Hepatocyte (in vitro differentiated cells): ENCODE results near the gene CFAP99. TPM values are rescaled to one million over a fixed set of nuclear protein-coding genes. Genes with fewer than 3 reads are reported as not detected.

ENCODE experiments used
- DNase-seq: peaks from one replicate; pipeline ENCODE4 v3.0.0-alpha.2; 2016; ENCODE audit warnings: low spot score
- H2AFZ ChIP-seq: fragments of 200-600 bp; sonication (generic); 2 replicates; pipeline ENCODE4 v1.6.0; 2016; ENCODE audit warnings: antibody characterized with exemption, mild to moderate bottlenecking
- H3K27ac ChIP-seq: fragments of 200-600 bp; sonication (generic); 2 replicates; pipeline ENCODE4 v1.5.1; 2016; ENCODE audit warnings: mild to moderate bottlenecking
- H3K27me3 ChIP-seq: fragments of 200-600 bp; sonication (generic); 2 replicates; pipeline ENCODE4 v1.6.1; 2016
- H3K36me3 ChIP-seq: fragments of 200-600 bp; sonication (generic); replicated peaks from 2 replicates; pipeline ENCODE4 v1.5.1; 2016; ENCODE audit warnings: low read depth; ENCODE audit not compliant: insufficient read depth
- H3K4me1 ChIP-seq: fragments of 200-600 bp; sonication (generic); 2 replicates; pipeline ENCODE4 v1.5.1; 2016; ENCODE audit warnings: mild to moderate bottlenecking, moderate library complexity; ENCODE audit not compliant: insufficient read depth
- H3K4me2 ChIP-seq: fragments of 200-600 bp; sonication (generic); 2 replicates; pipeline ENCODE4 v1.6.0; 2016
- H3K4me3 ChIP-seq: fragments of 200-600 bp; sonication (generic); 2 replicates; pipeline ENCODE4 v1.5.1; 2016; ENCODE audit warnings: mild to moderate bottlenecking
- H3K79me2 ChIP-seq: fragments of 200-600 bp; sonication (generic); 2 replicates; pipeline ENCODE4 v1.6.0; 2017; ENCODE audit warnings: mild to moderate bottlenecking
- H3K9me2 ChIP-seq: fragments of 200-600 bp; sonication (generic); replicated peaks from 2 replicates; pipeline ENCODE4 v1.6.0; 2017; ENCODE audit warnings: mild to moderate bottlenecking; ENCODE audit not compliant: insufficient read depth
- H3K9me3 ChIP-seq: fragments of 200-600 bp; sonication (generic); 2 replicates; pipeline ENCODE4 v1.5.1; 2016; ENCODE audit warnings: low read depth, mild to moderate bottlenecking
- H4K20me1 ChIP-seq: fragments of 200-600 bp; sonication (generic); 2 replicates; pipeline ENCODE4 v1.6.0; 2016; ENCODE audit warnings: mild to moderate bottlenecking; ENCODE audit not compliant: insufficient read depth, poor library complexity, severe bottlenecking
- EZH2 ChIP-seq: fragments of 200-600 bp; sonication (generic); IDR thresholded peaks from 2 replicates; pipeline ENCODE4 v1.6.1; 2016; ENCODE audit warnings: antibody characterized with exemption, mild to moderate bottlenecking, borderline replicate concordance
- EZH2phosphoT487 ChIP-seq: fragments of 200-600 bp; sonication (generic); IDR thresholded peaks from one replicate; pipeline ENCODE4 v1.6.1; 2018; ENCODE audit warnings: antibody characterized with exemption, mild to moderate bottlenecking, low read depth, moderate library complexity; ENCODE audit not compliant: unreplicated experiment, severe bottlenecking
- WGBS: methylation state at CpG from one replicate; pipeline ENCODE4 v1.1.6; 2016; ENCODE audit warnings: low lambda C conversion rate; ENCODE audit errors: missing lambda C conversion rate; 5-methylcytosine and 5-hydroxymethylcytosine counted together
- polyA plus RNA-seq: library from polyadenylated mRNA; unstranded; fragments of >200 nt; fragmentation: Nextera tagmentation; extraction: Ambion mirVana; gene quantifications from 2 replicates; pipeline ENCODE4 v1.2.1, GENCODE V29; 2016
- total RNA-seq: library from RNA; depleted of rRNA; stranded (reverse); fragments of >200 nt; gene quantifications from 2 replicates; pipeline ENCODE4 v1.2.3, GENCODE V29; 2014
- TF ChIP-seq, protein P1 (sequence below): fragments of 200-600 bp; sonication (generic); IDR thresholded peaks from 2 replicates; pipeline ENCODE4 v1.5.1; 2016; ENCODE audit warnings: antibody characterized with exemption, mild to moderate bottlenecking; ENCODE audit not compliant: poor library complexity

The CFAP99 gene
- total and polyA plus RNA-seq, 2 experiments from 2014 or later = not detected

DNA sequence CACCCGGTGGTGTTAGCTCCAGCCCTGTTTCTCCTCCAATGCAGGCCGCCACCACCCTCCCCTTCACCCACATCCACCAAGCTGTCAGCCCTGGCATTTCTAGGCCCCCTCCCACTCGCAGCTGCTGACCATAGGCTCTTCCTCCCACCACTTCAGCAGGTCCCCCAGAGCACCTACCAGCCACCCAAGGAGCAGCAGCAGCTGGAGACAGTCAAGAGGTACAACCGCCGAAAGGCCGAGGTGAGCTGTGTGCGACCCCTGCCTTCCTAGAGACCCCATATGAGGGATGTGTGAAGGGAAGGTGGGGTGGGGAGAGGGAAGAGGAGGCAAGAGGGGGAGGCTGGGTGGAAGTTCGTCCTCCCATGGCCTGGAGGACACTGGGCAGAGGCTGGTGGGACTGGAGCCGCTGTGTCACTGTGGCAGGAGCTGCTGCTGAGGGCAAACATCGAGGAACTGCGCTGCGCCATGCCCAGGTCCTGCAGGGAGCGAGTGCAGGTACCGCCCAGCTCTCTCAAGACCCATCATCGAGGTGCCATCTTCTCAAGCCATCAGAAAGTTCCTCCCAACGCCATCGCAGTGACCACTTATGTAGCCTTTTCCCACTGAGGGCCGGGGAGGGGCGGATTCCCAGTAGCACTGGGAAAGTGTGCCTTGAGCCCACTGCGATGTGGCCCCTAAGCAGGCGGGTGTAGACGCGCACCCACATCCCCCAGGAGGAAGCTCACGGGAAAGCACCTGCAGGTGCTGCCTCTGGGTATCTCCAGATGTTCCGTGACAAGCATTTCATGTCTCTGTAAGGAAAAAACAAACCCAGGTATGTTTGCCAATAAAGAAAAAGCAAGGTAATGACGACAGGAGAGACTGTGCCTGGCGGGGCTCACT is 31.0 kb downstream of the CFAP99 start:
- H3K4me2 ChIP-seq = no peak overlapping the region
- TF ChIP-seq EZH2phosphoT487 (no peak), EZH2 (no peak)
- TF ChIP-seq, protein P1, sequence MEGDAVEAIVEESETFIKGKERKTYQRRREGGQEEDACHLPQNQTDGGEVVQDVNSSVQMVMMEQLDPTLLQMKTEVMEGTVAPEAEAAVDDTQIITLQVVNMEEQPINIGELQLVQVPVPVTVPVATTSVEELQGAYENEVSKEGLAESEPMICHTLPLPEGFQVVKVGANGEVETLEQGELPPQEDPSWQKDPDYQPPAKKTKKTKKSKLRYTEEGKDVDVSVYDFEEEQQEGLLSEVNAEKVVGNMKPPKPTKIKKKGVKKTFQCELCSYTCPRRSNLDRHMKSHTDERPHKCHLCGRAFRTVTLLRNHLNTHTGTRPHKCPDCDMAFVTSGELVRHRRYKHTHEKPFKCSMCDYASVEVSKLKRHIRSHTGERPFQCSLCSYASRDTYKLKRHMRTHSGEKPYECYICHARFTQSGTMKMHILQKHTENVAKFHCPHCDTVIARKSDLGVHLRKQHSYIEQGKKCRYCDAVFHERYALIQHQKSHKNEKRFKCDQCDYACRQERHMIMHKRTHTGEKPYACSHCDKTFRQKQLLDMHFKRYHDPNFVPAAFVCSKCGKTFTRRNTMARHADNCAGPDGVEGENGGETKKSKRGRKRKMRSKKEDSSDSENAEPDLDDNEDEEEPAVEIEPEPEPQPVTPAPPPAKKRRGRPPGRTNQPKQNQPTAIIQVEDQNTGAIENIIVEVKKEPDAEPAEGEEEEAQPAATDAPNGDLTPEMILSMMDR = no peak
- WGBS = 93% methylated on average over 26 of the region's 27 CpGs

DNA sequence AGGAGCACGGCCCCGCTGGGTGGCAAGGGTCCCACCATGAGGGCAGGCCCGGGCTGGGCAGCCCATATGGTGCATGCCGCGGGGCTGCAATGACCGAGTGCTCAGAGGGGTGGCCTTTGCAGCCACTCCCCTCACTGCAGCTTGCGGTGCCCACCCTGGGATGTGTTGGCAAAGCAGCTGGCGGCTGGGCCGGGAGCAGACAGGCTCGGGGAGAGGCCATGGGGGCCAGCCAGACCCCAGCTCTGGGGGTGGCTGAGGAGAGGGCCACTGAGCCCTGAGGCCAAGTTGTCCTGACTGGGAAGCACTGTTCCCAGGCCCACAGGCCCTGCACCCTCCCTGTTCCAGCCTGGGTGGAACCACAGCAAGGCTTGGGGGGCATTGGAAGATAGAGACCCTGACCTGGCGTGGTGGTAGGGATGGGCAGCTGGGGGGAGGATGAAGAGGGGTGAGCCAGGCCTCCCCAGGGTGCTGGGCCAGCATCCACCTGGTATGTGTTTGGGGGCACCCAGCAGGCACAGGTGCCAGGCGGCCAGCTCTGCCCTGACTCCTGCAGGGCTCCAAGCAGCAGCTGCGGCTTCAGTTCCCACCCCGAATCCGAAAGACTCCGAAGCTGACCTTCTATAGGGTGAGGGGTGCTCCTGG is 31.8 kb downstream of the CFAP99 start:
- Histone ChIP-seq H3K4me1 (no peaks in the 10 kb centered on the region), H2AFZ (no peak overlapping the region), H3K9me3 (no peaks in the 10 kb centered on the region), H3K27me3 (no peaks in the 10 kb centered on the region), H3K9me2 (no peaks in the 10 kb centered on the region), H3K27ac (no peak overlapping the region), H3K4me3 (no peak overlapping the region), H3K79me2 (no peaks in the 10 kb centered on the region), H3K4me2 (no peak overlapping the region), H4K20me1 (no peaks in the 10 kb centered on the region), H3K36me3 (no peaks in the 10 kb centered on the region)
- 90% methylated on average over 16 of the region's 16 CpGs for WGBS
- TF ChIP-seq, protein P1 = no peak
- TF ChIP-seq EZH2 = no peak
- TF ChIP-seq EZH2phosphoT487 = no peak
- no peak for DNase-seq

More for the DNA sequence above, 31.0 kb downstream of the CFAP99 start:
- H3K4me1 ChIP-seq = no peaks in the 10 kb centered on the region
- H3K9me2 ChIP-seq = no peaks in the 10 kb centered on the region
- no peak overlapping the region for H2AFZ ChIP-seq
- no peaks in the 10 kb centered on the region for H3K79me2 ChIP-seq
- no peaks in the 10 kb centered on the region for H3K9me3 ChIP-seq
- no peak overlapping the region for H3K27ac ChIP-seq
- H4K20me1 ChIP-seq = no peaks in the 10 kb centered on the region
- H3K36me3 ChIP-seq = no peaks in the 10 kb centered on the region
- DNase-seq = no peak
- no peak overlapping the region for H3K4me3 ChIP-seq
- H3K27me3 ChIP-seq = no peaks in the 10 kb centered on the region

DNA sequence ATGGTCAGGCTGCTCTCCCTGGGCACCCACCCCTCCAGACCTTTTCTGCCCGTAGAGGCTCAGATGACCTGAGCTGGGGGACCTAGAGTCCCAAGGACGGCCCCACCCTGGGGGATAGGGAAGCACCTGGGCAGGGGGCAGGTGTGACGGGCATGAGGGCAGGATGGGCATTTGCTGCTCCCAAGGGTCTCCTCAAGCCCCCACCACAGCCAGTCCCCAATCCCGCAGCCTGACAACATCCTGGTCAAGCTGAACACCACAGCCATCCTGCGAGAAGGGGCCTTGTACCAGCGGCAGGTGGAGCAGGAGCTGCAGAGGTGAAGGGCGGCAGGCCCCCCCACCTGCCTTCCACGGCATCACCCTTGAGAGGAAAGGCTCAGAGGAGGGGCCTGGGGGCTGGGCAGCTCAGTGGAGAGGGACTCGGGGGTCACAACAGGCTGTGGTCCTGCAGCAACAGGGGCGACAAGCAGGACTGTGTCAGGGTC is 32.3 kb downstream of the CFAP99 start:
- H3K79me2 ChIP-seq = no peaks in the 10 kb centered on the region
- DNase-seq = no peak
- WGBS = 88% methylated on average over 10 of the region's 10 CpGs
- H2AFZ ChIP-seq = no peak overlapping the region
- H3K4me1 ChIP-seq = no peaks in the 10 kb centered on the region
- H3K9me3 ChIP-seq = no peaks in the 10 kb centered on the region
- no peaks in the 10 kb centered on the region for H3K36me3 ChIP-seq
- no peak overlapping the region for H3K4me3 ChIP-seq
- H3K27ac ChIP-seq = no peak overlapping the region
- H4K20me1 ChIP-seq = no peaks in the 10 kb centered on the region
- H3K9me2 ChIP-seq = no peaks in the 10 kb centered on the region
- H3K27me3 ChIP-seq = no peaks in the 10 kb centered on the region
- TF ChIP-seq, protein P1 = no peak
- TF ChIP-seq EZH2phosphoT487 (no peak), EZH2 (no peak)
- no peak overlapping the region for H3K4me2 ChIP-seq
